CD14-positive monocyte (primary cell): ENCODE results near the gene BHMT. TPM values are rescaled to one million over a fixed set of nuclear protein-coding genes. Genes with fewer than 3 reads are reported as not detected.

ENCODE experiments used
- DNase-seq, 3 donors: peaks; one replicate each; pipeline ENCODE4 v3.0.0-alpha.2; 2011 to 2022
- H2AFZ ChIP-seq: 2 replicates; pipeline ENCODE4 v1.6.0; 2012; ENCODE audit warnings: mild to moderate bottlenecking, low read depth, low read length, inconsistent platforms; ENCODE audit not compliant: insufficient read depth, poor library complexity, severe bottlenecking
- H3K27ac ChIP-seq, 2 donors: 1 replicate in 1 of 2; 2 replicates in 1 of 2; pipeline ENCODE4 v1.5.1; 2012 to 2013; ENCODE audit warnings: low read length in 2 of 2, control low read depth in 1 of 2, inconsistent platforms in 1 of 2, low read depth in 1 of 2, mild to moderate bottlenecking in 1 of 2
- H3K27me3 ChIP-seq, 2 donors: one replicate each; pipeline versions ENCODE4 v1.6.0 to v1.6.1; 2011 to 2013; ENCODE audit warnings: low read length in 2 of 2; ENCODE audit not compliant: control insufficient read depth in 2 of 2, insufficient read depth in 2 of 2
- H3K36me3 ChIP-seq, 2 donors: replicated peaks in 1 of 2; 1 replicate in 1 of 2; 2 replicates in 1 of 2; pipeline versions ENCODE4 v1.5.1 to v1.6.1; 2012 to 2013; ENCODE audit warnings: low read length in 2 of 2, control low read depth in 1 of 2, inconsistent platforms in 1 of 2, mild to moderate bottlenecking in 1 of 2; ENCODE audit not compliant: insufficient read depth in 2 of 2, control insufficient read depth in 1 of 2
- H3K4me1 ChIP-seq, 2 donors: 1 replicate in 1 of 2; 2 replicates in 1 of 2; pipeline versions ENCODE4 v1.5.1 to v1.6.1; 2012 to 2013; ENCODE audit warnings: low read length in 2 of 2, control low read depth in 1 of 2, inconsistent platforms in 1 of 2, mild to moderate bottlenecking in 1 of 2, moderate library complexity in 1 of 2; ENCODE audit not compliant: insufficient read depth in 2 of 2, control insufficient read depth in 1 of 2
- H3K4me2 ChIP-seq: replicated peaks from 2 replicates; pipeline ENCODE3; 2012; ENCODE audit warnings: low read length, moderate library complexity, mild to moderate bottlenecking; ENCODE audit not compliant: poor library complexity, severe bottlenecking; ENCODE audit errors: extremely low read depth
- H3K4me3 ChIP-seq, 3 experiments: fragments of 200-600 bp in 1 of 3; sonication (generic) in 1 of 3; replicated peaks in 1 of 3; 1 replicate in 2 of 3; 2 replicates in 1 of 3; pipeline ENCODE4 v1.5.1; 2011 to 2013; ENCODE audit warnings: low read length in 3 of 3, mild to moderate bottlenecking in 3 of 3, control low read depth in 2 of 3, low read depth in 2 of 3, inconsistent platforms in 1 of 3, moderate library complexity in 1 of 3
- H3K79me2 ChIP-seq: 2 replicates; pipeline ENCODE4 v1.6.0; 2012; ENCODE audit warnings: mild to moderate bottlenecking, control low read depth, inconsistent platforms, low read length, moderate library complexity; ENCODE audit not compliant: insufficient read depth
- H3K9ac ChIP-seq: 2 replicates; pipeline ENCODE4 v1.6.0; 2017; ENCODE audit warnings: low read length, mild to moderate bottlenecking; ENCODE audit not compliant: insufficient read depth, poor library complexity, severe bottlenecking
- H3K9me3 ChIP-seq, 2 donors: replicated peaks in 1 of 2; 1 replicate in 1 of 2; 2 replicates in 1 of 2; pipeline versions ENCODE4 v1.5.1 to v1.6.1; 2012 to 2013; ENCODE audit warnings: low read length in 2 of 2, control low read depth in 1 of 2; ENCODE audit not compliant: control insufficient read depth in 1 of 2, insufficient read depth in 1 of 2
- H4K20me1 ChIP-seq: 2 replicates; pipeline ENCODE4 v1.6.0; 2012; ENCODE audit warnings: mild to moderate bottlenecking, low read length, control low read depth, moderate library complexity; ENCODE audit not compliant: insufficient read depth
- H3K27ac Mint-ChIP-seq, 7 donors: one replicate each; pipeline ENCODE4 v1.8.0; 2020; ENCODE audit warnings: mild to moderate bottlenecking in 7 of 7, mixed read lengths in 7 of 7, moderate library complexity in 6 of 7, inconsistent platforms in 2 of 7
- H3K27me3 Mint-ChIP-seq, 3 donors: one replicate each; pipeline ENCODE4 v1.8.0; 2021 to 2022; ENCODE audit warnings: low read depth in 3 of 3, mild to moderate bottlenecking in 3 of 3, mixed read lengths in 3 of 3, moderate library complexity in 3 of 3, inconsistent platforms in 1 of 3
- H3K36me3 Mint-ChIP-seq, 2 donors: one replicate each; pipeline ENCODE4 v1.8.0; 2020; ENCODE audit warnings: mixed read lengths in 2 of 2, inconsistent platforms in 1 of 2, mild to moderate bottlenecking in 1 of 2
- H3K4me1 Mint-ChIP-seq: one replicate; pipeline ENCODE4 v1.8.0; 2020; ENCODE audit warnings: mild to moderate bottlenecking, mixed read lengths
- H3K4me3 Mint-ChIP-seq, 2 donors: one replicate each; pipeline ENCODE4 v1.8.0; 2020; ENCODE audit warnings: mild to moderate bottlenecking in 2 of 2, mixed read lengths in 2 of 2, moderate library complexity in 1 of 2
- H3K9me3 Mint-ChIP-seq, 7 donors: one replicate each; pipeline ENCODE4 v1.8.0; 2020 to 2022; ENCODE audit warnings: mixed read lengths in 7 of 7, mild to moderate bottlenecking in 6 of 7, moderate library complexity in 6 of 7, inconsistent platforms in 2 of 7
- CTCF ChIP-seq: fragments of 200-600 bp; IDR thresholded peaks from one replicate; pipeline ENCODE4 v1.8.0; 2022; ENCODE audit warnings: antibody characterized with exemption, mild to moderate bottlenecking
- WGBS: methylation state at CpG from one replicate; pipeline ENCODE4 v1.1.5; 2013; ENCODE audit warnings: missing lambda C conversion rate; ENCODE audit not compliant: insufficient coverage; 5-methylcytosine and 5-hydroxymethylcytosine counted together
- intact Hi-C, 2 donors: fragments of 100-400 bp; cut with micrococcal nuclease; formaldehyde crosslinking; loops; one replicate each; pipeline versions ENCODE4 v1.15.0 to v1.15.1; 2023
- polyA plus RNA-seq, 3 donors: library from polyadenylated mRNA; depleted of rRNA in 1 of 3; unstranded in 2 of 3; stranded (reverse) in 1 of 3; fragments of 300-500 nt in 2 of 3; fragments of >200 nt in 1 of 3; fragmentation: Illumina TruSeq in 2 of 3; gene quantifications; 1 replicate in 2 of 3; 2 replicates in 1 of 3; pipeline ENCODE4 v1.2.3, GENCODE V29; 2012 to 2021

The BHMT gene
- polyA plus RNA-seq, 3 donors, result not detected

GRCh38 chr5:79069488-79070349 lies 41.9 kb upstream of the BHMT start, which contains the start of the genes BHMT2 and DMGDH:
TSS of gene BHMT2 (plus strand) at chr5:79069767. CDS start at chr5:79069783, 16 bp downstream.
TSS of gene DMGDH (minus strand) at chr5:79069674. CDS start at chr5:79069620, 54 bp downstream.
- intact Hi-C loops, result no loop called here
- peaks cover 0 to 2% of the 10 kb centered on the region in 2 donors for H3K9me3 ChIP-seq
- peak within 1 kb of the TSS; percentile 43 for H3K9ac ChIP-seq
- no peak for DNase-seq
- H3K79me2 ChIP-seq, result no peaks in the 10 kb centered on the region
- peaks cover 0 to 13% (median 3%) of the 10 kb centered on the region in 7 donors for H3K9me3 Mint-ChIP-seq
- H3K27me3 ChIP-seq, result peaks cover 8 to 19% of the 10 kb centered on the region in 2 donors
- H3K27me3 Mint-ChIP-seq, result peaks cover 11 to 31% (median 16%) of the 10 kb centered on the region in 3 donors
- TF ChIP-seq CTCF, result no peak
- no peaks in the 10 kb centered on the region for H3K36me3 ChIP-seq
- no peak within 1 kb of the TSS for H3K4me3 ChIP-seq
- no peak within 1 kb of the TSS for H2AFZ ChIP-seq
- H3K36me3 Mint-ChIP-seq, result peaks cover 0 to 3% of the 10 kb centered on the region in 2 donors
- no peak within 1 kb of the TSS for H3K27ac ChIP-seq
- no peaks in the 10 kb centered on the region for H3K4me1 ChIP-seq
- H3K27ac Mint-ChIP-seq, result no peak within 1 kb of the TSS
- peak within 1 kb of the TSS in 1 of 2 donors; percentile 71 for H3K4me3 Mint-ChIP-seq
- H3K4me2 ChIP-seq, result peak within 1 kb of the TSS; percentile 50
- peaks cover 8% of the 10 kb centered on the region for H3K4me1 Mint-ChIP-seq
- WGBS, result 28% methylated on average over 72 of the region's 79 CpGs
- H4K20me1 ChIP-seq, result no peaks in the 10 kb centered on the region

DNA sequence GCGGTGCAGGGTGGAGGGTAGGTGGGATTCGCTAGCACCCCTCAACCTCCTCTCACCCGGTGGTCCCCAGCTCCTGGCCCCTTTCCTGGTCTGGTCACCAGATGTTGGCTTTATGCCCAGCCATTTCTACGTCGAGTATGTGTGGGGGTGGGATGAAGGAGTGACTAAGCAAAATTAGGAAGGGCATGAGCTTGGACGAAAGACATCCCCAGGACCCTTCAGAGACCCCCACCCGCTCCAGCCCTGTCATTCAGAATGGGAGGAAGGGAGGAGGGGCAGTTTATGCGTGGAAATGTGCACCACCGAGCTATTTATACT lies 41.3 kb upstream of the BHMT start:
- Mint-ChIP-seq H3K27ac (no peak overlapping the region), H3K9me3 (peaks cover 0 to 13% (median 3%) of the 10 kb centered on the region in 7 donors), H3K27me3 (peaks cover 11 to 31% (median 16%) of the 10 kb centered on the region in 3 donors), H3K4me3 (no peak overlapping the region), H3K4me1 (peaks cover 8% of the 10 kb centered on the region), H3K36me3 (peaks cover 0 to 3% of the 10 kb centered on the region in 2 donors)
- WGBS, result no CpG with 5 or more reads among the region's 9 CpGs
- Histone ChIP-seq H3K4me1 (no peaks in the 10 kb centered on the region), H2AFZ (no peak overlapping the region), H3K9me3 (peaks cover 0 to 2% of the 10 kb centered on the region in 2 donors), H3K27me3 (peaks cover 8 to 19% of the 10 kb centered on the region in 2 donors), H4K20me1 (no peaks in the 10 kb centered on the region), H3K4me3 (no peak overlapping the region), H3K79me2 (no peaks in the 10 kb centered on the region), H3K9ac (no peak overlapping the region), H3K36me3 (no peaks in the 10 kb centered on the region), H3K4me2 (no peak overlapping the region), H3K27ac (no peak overlapping the region)
- no peak for DNase-seq
- TF ChIP-seq CTCF, result no peak
- intact Hi-C loops, result no loop called here
